ENCODE results near the gene ZNF333. TPM values are rescaled to one million over a fixed set of nuclear protein-coding genes. Genes with fewer than 3 reads are reported as not detected.
"Not testable (repeated sequence)": the region's sequence is repeated elsewhere in the genome, so short reads cannot be mapped to it uniquely, and the experiment has no call there.

The ZNF333 gene
- total RNA-seq, 1 donor from 2014 or later, result 11.1 TPM

DNA sequence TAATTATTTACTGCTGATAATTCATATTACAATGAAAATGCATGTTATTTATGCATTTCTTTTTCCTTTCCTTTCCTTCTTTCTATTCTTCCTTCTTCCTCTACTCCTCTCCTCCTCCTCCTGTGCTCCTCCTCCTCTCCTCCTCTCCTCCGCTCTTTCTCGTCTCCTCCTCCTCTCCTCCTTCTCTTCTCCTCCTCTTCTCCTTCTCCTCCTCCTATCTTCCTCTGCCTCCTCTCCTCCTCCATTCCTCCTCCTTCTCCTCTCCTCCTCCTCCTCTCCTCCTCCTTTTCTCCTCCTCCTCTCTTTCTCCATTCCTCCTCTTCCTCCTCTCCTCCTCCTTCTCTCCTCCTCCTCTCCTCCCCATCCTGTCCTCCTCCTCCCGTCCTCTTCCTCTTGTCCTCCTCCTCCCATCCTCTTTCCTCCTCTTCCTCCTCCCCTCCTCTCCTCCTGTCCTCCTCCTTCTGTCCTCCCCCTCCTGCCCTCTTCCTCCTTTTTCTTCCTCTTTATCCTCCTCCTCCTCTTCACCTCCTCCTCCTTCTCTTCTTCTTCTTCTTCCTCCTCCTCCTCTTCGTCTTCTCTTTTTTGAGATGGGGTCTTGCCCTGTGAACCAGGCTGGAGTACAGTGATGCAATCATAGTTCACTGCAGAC, 73.8 kb downstream of the ZNF333 start:
- H3K4me3 Mint-ChIP-seq, result no peak overlapping the region
- H3K36me3 Mint-ChIP-seq (ENCODE audit: low read depth), result no peaks in the 10 kb centered on the region
- intact Hi-C loops (cut with micrococcal nuclease), result no loop called here
- H3K4me1 Mint-ChIP-seq (ENCODE audit: low read depth), result no peaks in the 10 kb centered on the region
- H3K27me3 Mint-ChIP-seq (ENCODE audit: insufficient read depth), result no peaks in the 10 kb centered on the region
- H3K27ac Mint-ChIP-seq, result no peak overlapping the region
- no peak for DNase-seq (ENCODE audit: low spot score)
- H3K9me3 Mint-ChIP-seq, result no peaks in the 10 kb centered on the region

DNA sequence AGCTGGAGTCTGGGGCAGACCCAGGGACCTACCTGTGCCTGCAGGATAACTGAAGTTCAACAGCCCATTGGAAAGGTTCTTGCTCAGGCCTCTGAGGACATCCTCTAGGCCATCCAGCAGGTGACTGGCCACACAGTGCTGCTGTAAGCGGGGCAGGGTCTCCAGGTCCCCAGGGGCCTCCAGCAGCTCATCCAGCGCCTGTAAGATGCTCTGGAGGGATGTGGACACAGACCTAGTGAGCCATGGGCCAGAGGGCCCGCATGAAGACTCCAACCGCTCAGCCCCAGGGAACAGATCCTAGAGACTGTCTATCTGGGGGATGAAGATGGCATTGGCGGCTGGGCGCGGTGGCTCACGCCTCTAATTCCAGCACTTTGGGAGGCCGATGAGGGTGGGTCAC, 74.6 kb downstream of the ZNF333 start:
- DNase-seq (ENCODE audit: low spot score), result no peak
- Mint-ChIP-seq H3K4me3 (no peak overlapping the region), H3K27me3 (ENCODE audit: insufficient read depth) (peaks cover 2% of the 10 kb centered on the region), H3K27ac (no peak overlapping the region), H3K9me3 (no peaks in the 10 kb centered on the region), H3K36me3 (ENCODE audit: low read depth) (no peaks in the 10 kb centered on the region), H3K4me1 (ENCODE audit: low read depth) (no peaks in the 10 kb centered on the region)
- intact Hi-C loops (cut with micrococcal nuclease), result no loop called here

DNA sequence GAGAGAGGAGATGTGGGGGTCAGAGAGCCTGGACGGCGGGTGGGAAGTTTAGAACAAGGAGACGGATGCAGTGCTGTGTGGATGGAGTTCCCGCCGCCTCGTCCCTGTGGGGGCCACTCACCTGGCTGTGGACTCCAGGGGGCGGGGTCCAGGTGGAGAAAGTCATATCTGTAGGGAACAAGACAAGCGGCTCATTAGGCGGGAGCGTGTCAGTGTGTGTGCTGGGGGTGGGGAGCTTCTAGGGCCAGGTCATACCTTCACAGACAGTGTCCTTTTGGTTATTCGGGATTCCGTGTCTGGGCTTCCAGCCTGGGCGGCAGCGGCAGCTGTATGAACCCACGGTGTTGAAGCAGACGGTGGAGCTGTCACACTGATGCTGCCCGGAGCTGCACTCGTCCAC, 75.6 kb downstream of the ZNF333 start:
- H3K27me3 Mint-ChIP-seq (ENCODE audit: insufficient read depth); intact Hi-C loops (cut with micrococcal nuclease); H3K9me3 Mint-ChIP-seq; H3K4me3 Mint-ChIP-seq; DNase-seq (ENCODE audit: low spot score); H3K27ac Mint-ChIP-seq; H3K36me3 Mint-ChIP-seq (ENCODE audit: low read depth); H3K4me1 Mint-ChIP-seq (ENCODE audit: low read depth): not testable (repeated sequence)

DNA sequence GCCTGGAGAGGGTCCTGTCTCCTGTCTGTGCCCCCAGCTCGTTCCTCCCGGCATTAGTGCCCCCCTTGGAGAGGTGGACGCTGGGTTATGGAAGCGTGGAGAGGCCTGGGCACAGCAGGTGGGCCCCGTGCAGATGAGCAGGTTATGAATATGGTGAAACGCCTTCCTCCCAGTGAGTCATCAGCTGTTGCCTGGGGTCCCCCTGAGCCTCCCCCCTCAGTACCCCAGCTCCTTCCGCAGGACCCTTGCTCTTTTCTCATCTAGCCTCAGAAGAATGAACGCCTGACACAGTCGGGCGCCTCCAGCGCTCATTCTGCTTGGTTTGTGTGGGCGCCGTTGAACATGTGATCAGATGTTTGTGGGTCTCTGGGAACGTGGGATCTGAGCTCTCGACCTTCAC, 76.0 kb downstream of the ZNF333 start:
- H3K4me1 Mint-ChIP-seq (ENCODE audit: low read depth); H3K27ac Mint-ChIP-seq; DNase-seq (ENCODE audit: low spot score); intact Hi-C loops (cut with micrococcal nuclease); H3K4me3 Mint-ChIP-seq; H3K27me3 Mint-ChIP-seq (ENCODE audit: insufficient read depth); H3K36me3 Mint-ChIP-seq (ENCODE audit: low read depth); H3K9me3 Mint-ChIP-seq: not testable (repeated sequence)

- Mint-ChIP-seq H3K4me3 (no peak overlapping the region), H3K27ac (no peak overlapping the region), H3K36me3 (ENCODE audit: low read depth) (no peaks in the 10 kb centered on the region), H3K27me3 (ENCODE audit: insufficient read depth) (peaks cover 2% of the 10 kb centered on the region), H3K9me3 (no peaks in the 10 kb centered on the region), H3K4me1 (ENCODE audit: low read depth) (no peaks in the 10 kb centered on the region)
- DNase-seq (ENCODE audit: low spot score), result no peak
- intact Hi-C loops (cut with micrococcal nuclease), result no loop called here
Observed at GRCh38 chr19:14767466-14767971, 77.7 kb downstream of the ZNF333 start.

DNA sequence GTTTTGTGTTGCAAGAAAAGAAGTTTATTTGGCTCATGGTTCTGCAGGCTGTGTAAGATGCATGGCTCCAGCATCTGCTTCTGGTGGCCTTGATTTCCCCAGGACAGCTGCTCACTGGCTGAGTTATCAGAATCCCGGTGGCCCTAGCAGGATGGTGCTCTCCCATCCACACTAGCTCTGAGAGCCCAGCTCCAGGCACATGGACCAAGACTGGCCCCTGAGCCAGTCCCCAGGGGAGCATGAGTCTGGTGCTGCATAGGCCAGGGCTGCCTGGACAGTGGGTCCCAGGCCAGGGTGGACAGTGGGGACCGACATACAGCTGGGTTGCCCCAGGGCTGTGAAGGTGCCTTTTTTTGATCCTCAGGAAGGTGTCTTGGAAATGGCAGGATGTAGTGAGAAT, 78.2 kb downstream of the ZNF333 start:
- no peaks in the 10 kb centered on the region for H3K36me3 Mint-ChIP-seq (ENCODE audit: low read depth)
- H3K4me1 Mint-ChIP-seq (ENCODE audit: low read depth), result no peaks in the 10 kb centered on the region
- H3K4me3 Mint-ChIP-seq, result no peak overlapping the region
- peaks cover 2% of the 10 kb centered on the region for H3K27me3 Mint-ChIP-seq (ENCODE audit: insufficient read depth)
- DNase-seq (ENCODE audit: low spot score), result no peak
- intact Hi-C loops (cut with micrococcal nuclease), result no loop called here
- H3K27ac Mint-ChIP-seq, result no peak overlapping the region
- H3K9me3 Mint-ChIP-seq, result no peaks in the 10 kb centered on the region

GRCh38 chr19:14769201-14769600, 79.4 kb downstream of the ZNF333 start:
- Mint-ChIP-seq H3K27me3 (ENCODE audit: insufficient read depth) (peaks cover 2% of the 10 kb centered on the region), H3K4me3 (no peak overlapping the region), H3K9me3 (no peaks in the 10 kb centered on the region), H3K36me3 (ENCODE audit: low read depth) (no peaks in the 10 kb centered on the region), H3K4me1 (ENCODE audit: low read depth) (no peaks in the 10 kb centered on the region), H3K27ac (no peak overlapping the region)
- intact Hi-C loops (cut with micrococcal nuclease), result no loop called here
- DNase-seq (ENCODE audit: low spot score), result no peak

DNA sequence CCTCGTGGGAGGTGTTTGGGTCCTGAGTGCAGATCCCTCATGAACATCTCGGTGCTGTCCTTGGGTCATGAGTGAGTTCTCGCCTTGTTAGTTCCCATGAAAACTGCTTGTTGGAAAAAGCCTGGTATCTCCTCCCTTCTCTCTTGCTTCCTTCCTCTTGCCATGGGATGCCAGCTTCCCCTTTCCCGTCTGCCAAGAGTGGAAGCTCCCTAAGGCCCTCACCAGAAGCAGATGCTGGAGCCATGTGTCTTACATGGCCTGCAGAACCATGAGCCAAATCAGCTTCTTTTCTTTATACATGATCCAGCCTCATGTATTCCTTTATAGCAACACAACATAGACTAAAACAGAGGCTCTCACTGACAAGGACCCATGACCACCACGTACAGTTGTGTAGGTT, 80.3 kb downstream of the ZNF333 start:
- H3K36me3 Mint-ChIP-seq (ENCODE audit: low read depth), result no peaks in the 10 kb centered on the region
- H3K4me3 Mint-ChIP-seq, result no peak overlapping the region
- H3K4me1 Mint-ChIP-seq (ENCODE audit: low read depth), result no peaks in the 10 kb centered on the region
- H3K9me3 Mint-ChIP-seq, result no peaks in the 10 kb centered on the region
- peaks cover 2% of the 10 kb centered on the region for H3K27me3 Mint-ChIP-seq (ENCODE audit: insufficient read depth)
- H3K27ac Mint-ChIP-seq, result no peak overlapping the region
- intact Hi-C loops (cut with micrococcal nuclease), result no loop called here
- no peak for DNase-seq (ENCODE audit: low spot score)

DNA sequence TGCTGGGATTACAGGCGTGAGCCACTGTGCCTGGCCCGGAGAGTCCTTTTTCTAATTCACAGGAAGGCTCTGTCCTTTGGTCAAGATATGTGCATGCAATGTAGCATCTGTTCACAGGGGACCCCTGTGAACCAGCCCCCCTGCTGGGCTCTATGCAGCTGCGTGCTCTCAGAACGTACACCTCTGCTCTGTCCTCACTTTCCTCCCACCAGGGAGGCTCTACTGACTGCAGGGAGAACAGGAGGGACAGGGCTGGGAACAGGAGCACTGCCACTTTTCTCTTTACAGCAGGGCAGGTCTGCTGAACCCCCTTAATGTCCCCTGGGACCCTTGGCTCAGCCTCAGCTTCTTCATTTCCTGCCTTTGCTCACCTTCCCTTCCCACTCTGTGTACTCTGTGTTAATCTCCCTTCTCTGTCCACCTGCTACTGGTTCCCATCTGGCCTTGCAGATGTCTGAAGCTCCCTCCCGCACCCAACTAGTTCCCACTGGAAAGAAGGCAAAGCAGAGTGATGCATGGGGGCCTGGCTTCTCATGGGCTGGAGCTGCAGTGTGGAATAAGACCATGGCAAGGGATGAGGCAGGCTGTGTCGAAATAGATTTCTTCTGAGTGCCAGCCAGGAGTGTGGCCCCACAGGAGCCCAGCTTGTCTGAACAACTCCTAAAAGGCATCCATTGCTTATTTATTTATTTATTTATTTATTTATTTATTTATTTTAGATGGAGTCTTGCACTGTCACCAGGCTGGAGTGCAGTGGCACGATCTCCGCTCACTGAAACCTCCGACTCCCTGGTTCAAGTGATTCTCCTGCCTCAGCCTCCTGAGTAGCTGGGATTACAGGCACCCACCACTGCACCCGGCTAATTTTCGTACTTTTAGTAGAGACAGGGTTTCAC, 81.3 kb downstream of the ZNF333 start:
- Mint-ChIP-seq H3K36me3 (ENCODE audit: low read depth) (no peaks in the 10 kb centered on the region), H3K4me1 (ENCODE audit: low read depth) (no peaks in the 10 kb centered on the region), H3K27ac (no peak overlapping the region), H3K9me3 (no peaks in the 10 kb centered on the region), H3K4me3 (no peak overlapping the region), H3K27me3 (ENCODE audit: insufficient read depth) (peaks cover 7% of the 10 kb centered on the region)
- intact Hi-C loops (cut with micrococcal nuclease), result no loop called here
- DNase-seq (ENCODE audit: low spot score), result no peak

- Mint-ChIP-seq H3K36me3 (ENCODE audit: low read depth) (no peaks in the 10 kb centered on the region), H3K9me3 (no peaks in the 10 kb centered on the region), H3K27me3 (ENCODE audit: insufficient read depth) (peaks cover 15% of the 10 kb centered on the region), H3K4me1 (ENCODE audit: low read depth) (no peaks in the 10 kb centered on the region), H3K4me3 (no peak overlapping the region), H3K27ac (no peak overlapping the region)
- no peak for DNase-seq (ENCODE audit: low spot score)
- intact Hi-C loops (cut with micrococcal nuclease), result no loop called here
Observed at GRCh38 chr19:14772467-14772866, 82.6 kb downstream of the ZNF333 start.

DNA sequence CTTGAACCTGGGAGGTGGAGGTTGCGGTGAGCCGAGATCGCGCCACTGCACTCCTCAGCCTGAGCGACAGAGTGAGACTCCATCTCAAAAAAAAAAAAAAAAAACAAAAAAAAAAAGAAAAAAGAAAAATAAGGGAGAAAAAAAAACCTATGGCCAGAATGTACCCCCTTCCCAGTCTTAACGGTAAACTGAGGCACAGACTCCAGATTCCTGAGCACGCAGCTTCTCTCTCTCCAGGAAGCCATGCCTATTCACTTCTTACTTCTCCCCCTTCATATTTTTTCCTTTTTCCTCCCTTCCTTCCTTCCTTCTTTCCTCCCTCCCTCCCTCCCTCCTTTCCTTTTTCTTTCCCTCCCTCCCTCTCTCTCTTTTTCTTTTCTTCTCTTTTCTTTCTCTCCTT, 83.1 kb downstream of the ZNF333 start:
- intact Hi-C loops (cut with micrococcal nuclease), result no loop called here
- H3K27me3 Mint-ChIP-seq (ENCODE audit: insufficient read depth), result peaks cover 18% of the 10 kb centered on the region
- H3K36me3 Mint-ChIP-seq (ENCODE audit: low read depth), result no peaks in the 10 kb centered on the region
- H3K4me3 Mint-ChIP-seq, result no peak overlapping the region
- no peak for DNase-seq (ENCODE audit: low spot score)
- no peaks in the 10 kb centered on the region for H3K9me3 Mint-ChIP-seq
- no peaks in the 10 kb centered on the region for H3K4me1 Mint-ChIP-seq (ENCODE audit: low read depth)
- H3K27ac Mint-ChIP-seq, result no peak overlapping the region

DNA sequence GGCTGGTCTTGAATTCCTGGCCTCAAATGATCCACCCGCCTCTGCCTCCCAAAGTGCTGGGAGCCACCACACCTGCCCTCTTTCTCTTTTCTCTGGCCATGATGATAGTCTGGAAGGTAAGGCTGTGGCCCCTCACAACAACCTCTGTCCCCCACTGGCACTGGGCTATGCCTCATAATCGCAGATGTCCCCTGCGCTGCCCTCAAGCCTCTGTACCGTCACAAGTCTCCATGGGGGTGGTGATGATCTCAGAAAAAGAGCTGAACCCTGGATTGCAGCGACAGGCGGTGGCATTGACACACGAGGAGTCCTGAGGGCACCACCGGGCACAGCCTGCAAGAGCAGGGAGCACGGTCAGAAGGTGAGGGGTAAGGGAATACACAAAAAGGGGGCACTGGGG, 83.9 kb downstream of the ZNF333 start:
- DNase-seq (ENCODE audit: low spot score); H3K36me3 Mint-ChIP-seq (ENCODE audit: low read depth); H3K27ac Mint-ChIP-seq; H3K9me3 Mint-ChIP-seq; H3K4me3 Mint-ChIP-seq; H3K4me1 Mint-ChIP-seq (ENCODE audit: low read depth); intact Hi-C loops (cut with micrococcal nuclease): not testable (repeated sequence)
- peaks cover 20% of the 10 kb centered on the region for H3K27me3 Mint-ChIP-seq (ENCODE audit: insufficient read depth)

DNA sequence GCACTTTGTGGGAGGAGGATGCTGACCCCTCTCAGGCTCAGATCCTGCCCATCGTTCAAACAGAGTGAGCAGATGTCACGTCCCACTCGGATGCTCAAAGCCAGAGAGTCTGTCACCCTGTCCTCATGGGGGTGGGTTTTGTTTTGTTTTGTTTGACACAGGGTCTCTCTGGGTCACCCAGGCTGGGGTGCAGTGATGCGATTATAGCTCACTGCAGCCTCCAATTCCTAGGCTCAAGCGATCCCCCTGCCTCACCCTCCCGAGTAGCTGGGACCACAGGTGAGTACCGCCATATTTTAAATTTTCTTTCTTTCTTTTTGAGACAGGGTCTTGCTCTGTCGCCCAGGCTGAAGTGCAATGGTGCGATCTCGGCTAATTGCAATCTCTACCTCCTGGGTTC, 84.5 kb downstream of the ZNF333 start:
- no peaks in the 10 kb centered on the region for H3K9me3 Mint-ChIP-seq
- DNase-seq (ENCODE audit: low spot score), result no peak
- intact Hi-C loops (cut with micrococcal nuclease), result no loop called here
- H3K4me3 Mint-ChIP-seq, result no peak overlapping the region
- no peaks in the 10 kb centered on the region for H3K4me1 Mint-ChIP-seq (ENCODE audit: low read depth)
- H3K27me3 Mint-ChIP-seq (ENCODE audit: insufficient read depth), result peaks cover 18% of the 10 kb centered on the region
- H3K27ac Mint-ChIP-seq, result no peak overlapping the region
- H3K36me3 Mint-ChIP-seq (ENCODE audit: low read depth), result no peaks in the 10 kb centered on the region

Measured in activated T-helper 1 cell treated with anti-CD3 and anti-CD28 coated beads, Interleukin-12 subunit alpha, Interleukin-12 subunit beta, Interleukin-2, Interleukin-4 antibody, amounts not matched to agents 30 ng/mL and 10 ng/mL and 1 ng/mL, durations not matched to agents 14 hours and 24 hours and 36 hours (primary cell).